Astrocyte (in vitro differentiated cells and primary cell): ENCODE measurements around the gene ITSN1.

Source experiments
- CTCF ChIP-seq: IDR thresholded peaks from 2 replicates; pipeline ENCODE4 v1.5.1; 2011; ENCODE audit warnings: low read depth, mild to moderate bottlenecking, inconsistent platforms, low read length, moderate library complexity; ENCODE audit not compliant: insufficient read depth
- EZH2 ChIP-seq: IDR thresholded peaks from 2 replicates; pipeline ENCODE4 v1.6.1; 2012; ENCODE audit warnings: mild to moderate bottlenecking, low read length, inconsistent platforms; ENCODE audit not compliant: insufficient read depth

GRCh38 chr21:33875026-33875695 is 232.9 kb downstream of the ITSN1 start:
- TF ChIP-seq CTCF, result no peak
- no peak for TF ChIP-seq EZH2
